H9 (cell line): ENCODE data around the gene FALEC. TPM values are rescaled to one million over a fixed set of nuclear protein-coding genes. Genes with fewer than 3 reads are reported as not detected.

Source experiments
- DNase-seq: peaks from one replicate; pipeline ENCODE4 v3.0.0-alpha.2; 2017
- H2AFZ ChIP-seq: one replicate; pipeline ENCODE4 v1.6.1; 2013; ENCODE audit warnings: mild to moderate bottlenecking, low read length, control low read depth, moderate library complexity
- H2AK5ac ChIP-seq: 2 replicates; pipeline ENCODE4 v1.6.1; 2013; ENCODE audit warnings: low read length, control low read depth, mixed read lengths; ENCODE audit not compliant: insufficient read length
- H2BK120ac ChIP-seq: one replicate; pipeline ENCODE4 v1.6.1; 2013; ENCODE audit warnings: low read depth, mild to moderate bottlenecking, low read length, control low read depth, inconsistent platforms; ENCODE audit not compliant: poor library complexity, severe bottlenecking
- H2BK12ac ChIP-seq: 2 replicates; pipeline ENCODE4 v1.6.1; 2013; ENCODE audit warnings: low read length, control low read depth, mixed read lengths, low read depth; ENCODE audit not compliant: insufficient read length
- H2BK15ac ChIP-seq: 2 replicates; pipeline ENCODE4 v1.6.1; 2013; ENCODE audit warnings: low read depth, low read length, control low read depth
- H2BK20ac ChIP-seq: one replicate; pipeline ENCODE4 v1.6.1; 2013; ENCODE audit warnings: low read depth, mild to moderate bottlenecking, low read length, control low read depth, inconsistent platforms; ENCODE audit not compliant: poor library complexity, severe bottlenecking
- H2BK5ac ChIP-seq: 2 replicates; pipeline ENCODE4 v1.6.1; 2013; ENCODE audit warnings: low read length, control low read depth, mixed read lengths; ENCODE audit not compliant: insufficient read length
- H3K14ac ChIP-seq: 2 replicates; pipeline ENCODE4 v1.6.1; 2013; ENCODE audit warnings: low read length, control low read depth; ENCODE audit not compliant: insufficient read depth
- H3K18ac ChIP-seq: 2 replicates; pipeline ENCODE4 v1.6.1; 2013; ENCODE audit warnings: low read depth, mild to moderate bottlenecking, mixed read lengths, low read length, control low read depth; ENCODE audit not compliant: insufficient read length
- H3K23ac ChIP-seq: 2 replicates; pipeline ENCODE4 v1.6.1; 2013; ENCODE audit warnings: low read length, control low read depth, mixed read lengths, low read depth; ENCODE audit not compliant: insufficient read length
- H3K23me2 ChIP-seq: 2 replicates; pipeline ENCODE4 v1.6.1; 2013; ENCODE audit warnings: low read depth, mild to moderate bottlenecking, mixed read lengths, low read length, control low read depth; ENCODE audit not compliant: insufficient read length, poor library complexity, severe bottlenecking
- H3K27ac ChIP-seq: 2 replicates; pipeline ENCODE4 v1.5.1; 2013; ENCODE audit warnings: low read length, control low read depth, mixed read lengths, low read depth; ENCODE audit not compliant: insufficient read length
- H3K27me3 ChIP-seq: 2 replicates; pipeline ENCODE4 v1.6.1; 2013; ENCODE audit warnings: low read length, control low read depth, inconsistent platforms; ENCODE audit not compliant: insufficient read depth
- H3K4ac ChIP-seq: 2 replicates; pipeline ENCODE4 v1.6.1; 2013; ENCODE audit warnings: low read depth, mild to moderate bottlenecking, control low read depth, inconsistent platforms, low read length, moderate library complexity
- H3K4me1 ChIP-seq: 2 replicates; pipeline ENCODE4 v1.6.1; 2013; ENCODE audit warnings: low read length, control low read depth, inconsistent platforms; ENCODE audit not compliant: insufficient read depth
- H3K4me2 ChIP-seq: 2 replicates; pipeline ENCODE4 v1.6.1; 2013; ENCODE audit warnings: low read length, control low read depth, mixed read lengths; ENCODE audit not compliant: insufficient read length, insufficient read depth
- H3K56ac ChIP-seq: 2 replicates; pipeline ENCODE4 v1.6.1; 2013; ENCODE audit warnings: low read depth, mild to moderate bottlenecking, mixed read lengths, low read length, control low read depth; ENCODE audit not compliant: insufficient read length
- H3K79me1 ChIP-seq: 2 replicates; pipeline ENCODE4 v1.6.1; 2013; ENCODE audit warnings: low read depth, mild to moderate bottlenecking, moderate library complexity, low read length, control low read depth, inconsistent platforms; ENCODE audit not compliant: insufficient read depth, poor library complexity, severe bottlenecking
- H3K79me2 ChIP-seq: 2 replicates; pipeline ENCODE4 v1.6.1; 2013; ENCODE audit warnings: low read length, control low read depth, inconsistent platforms; ENCODE audit not compliant: insufficient read depth
- H3K9ac ChIP-seq: 2 replicates; pipeline ENCODE4 v1.6.1; 2013; ENCODE audit warnings: low read length, control low read depth, mixed read lengths; ENCODE audit not compliant: insufficient read length; ENCODE audit errors: extremely low read depth
- H3K9me3 ChIP-seq: one replicate; pipeline ENCODE4 v1.6.1; 2013; ENCODE audit warnings: low read depth, low read length, inconsistent platforms; ENCODE audit not compliant: control insufficient read depth
- H3T11ph ChIP-seq: one replicate; pipeline ENCODE4 v1.6.1; 2013; ENCODE audit warnings: mild to moderate bottlenecking, low read length, control low read depth, inconsistent platforms
- H4K20me1 ChIP-seq: one replicate; pipeline ENCODE4 v1.6.1; 2013; ENCODE audit not compliant: control insufficient read depth, insufficient read length, insufficient read depth
- H4K5ac ChIP-seq: 2 replicates; pipeline ENCODE4 v1.6.1; 2013; ENCODE audit warnings: low read depth, mild to moderate bottlenecking, mixed read lengths, low read length, control low read depth; ENCODE audit not compliant: insufficient read length
- H4K8ac ChIP-seq: replicated peaks from 2 replicates; pipeline ENCODE4 v1.6.1; 2013; ENCODE audit warnings: low read length, control low read depth, mixed read lengths, low read depth; ENCODE audit not compliant: insufficient read length
- H4K91ac ChIP-seq: 2 replicates; pipeline ENCODE4 v1.6.1; 2013; ENCODE audit warnings: low read depth, mild to moderate bottlenecking, moderate library complexity, mixed read lengths, low read length, control low read depth; ENCODE audit not compliant: insufficient read length
- H3K27ac Mint-ChIP-seq, 3 experiments: 2 replicates in 2 of 3; 3 replicates in 1 of 3; pipeline ENCODE4 v1.8.0; 2020 to 2021; ENCODE audit warnings: mixed read lengths in 3 of 3, mild to moderate bottlenecking in 1 of 3, moderate library complexity in 1 of 3
- H3K27me3 Mint-ChIP-seq: 2 replicates; pipeline ENCODE4 v1.8.0; 2021; ENCODE audit warnings: low read depth, mild to moderate bottlenecking, moderate library complexity, mixed read lengths
- H3K36me3 Mint-ChIP-seq, 3 experiments: 2 replicates in 2 of 3; 3 replicates in 1 of 3; pipeline ENCODE4 v1.8.0; 2020 to 2021; ENCODE audit warnings: low read depth in 3 of 3, mixed read lengths in 3 of 3; ENCODE audit not compliant: insufficient read depth in 1 of 3
- H3K4me1 Mint-ChIP-seq, 2 experiments: 2 replicates each; pipeline ENCODE4 v1.8.0; 2020; ENCODE audit warnings: mixed read lengths in 2 of 2
- H3K4me3 Mint-ChIP-seq, 2 experiments: 2 replicates in 1 of 2; 3 replicates in 1 of 2; pipeline ENCODE4 v1.8.0; 2020 to 2021; ENCODE audit warnings: mild to moderate bottlenecking in 2 of 2, mixed read lengths in 2 of 2, moderate library complexity in 1 of 2
- H3K9me3 Mint-ChIP-seq, 2 experiments: 2 replicates in 1 of 2; 3 replicates in 1 of 2; pipeline ENCODE4 v1.8.0; 2020; ENCODE audit warnings: mild to moderate bottlenecking in 2 of 2, mixed read lengths in 2 of 2, moderate library complexity in 1 of 2
- CTCF ChIP-seq: fragments of 200-600 bp; sonication (generic); conservative IDR thresholded peaks from 3 replicates; pipeline ENCODE4 v1.8.0; 2021; ENCODE audit warnings: antibody characterized with exemption, mild to moderate bottlenecking
- WGBS: extraction: QIAGEN DNeasy Blood & Tissue Kit; methylation state at CpG from one replicate; pipeline ENCODE4 v1.1.7; 2013; ENCODE audit warnings: missing lambda C conversion rate, low lambda C conversion rate, mixed read lengths; ENCODE audit not compliant: insufficient read length; ENCODE audit errors: extremely low coverage; 5-methylcytosine and 5-hydroxymethylcytosine counted together
- total RNA-seq: library from RNA; stranded (reverse); gene quantifications from 2 replicates; pipeline ENCODE4 v1.2.1, GENCODE V29; 2021

The FALEC gene
- total RNA-seq, 1 experiment from 2014 or later: not detected

DNA sequence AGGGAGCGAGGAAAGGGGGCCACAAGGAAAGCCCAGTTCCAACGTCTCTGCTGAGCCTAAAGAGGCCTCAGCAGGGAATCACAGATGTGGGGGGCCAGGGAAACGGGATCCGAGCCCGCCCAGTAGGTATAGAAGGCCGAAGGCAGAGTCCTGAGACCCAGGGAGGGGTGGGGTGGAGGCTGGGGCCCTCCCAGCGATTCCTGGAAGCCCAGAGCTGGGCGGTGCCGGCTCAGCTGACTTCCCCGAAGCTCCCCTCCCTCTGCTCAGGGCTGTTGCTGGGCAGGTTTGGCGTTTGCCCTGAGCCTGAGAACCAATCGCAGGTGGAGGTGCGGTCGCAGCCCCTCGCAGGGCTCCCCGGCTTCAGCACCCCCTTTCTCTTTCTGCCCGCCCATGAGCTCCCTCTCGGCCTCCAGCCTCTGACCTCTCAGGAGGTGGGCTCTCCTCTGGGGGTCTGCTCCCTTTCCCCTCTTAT, 46.5 kb downstream of the FALEC start:
- H2BK12ac ChIP-seq: peak overlapping the region; percentile 95
- H3K23me2 ChIP-seq: peaks cover 11% of the 10 kb centered on the region
- H2BK120ac ChIP-seq: no peak overlapping the region
- no peaks in the 10 kb centered on the region for H4K20me1 ChIP-seq
- H3K27me3 Mint-ChIP-seq: no peaks in the 10 kb centered on the region
- peak overlapping the region; percentile 94 for H3K4me2 ChIP-seq
- peak overlapping the region; percentile 89; the same call in 1 of the 2 replicates for H3K4ac ChIP-seq
- peaks cover 4% of the 10 kb centered on the region for H3K79me1 ChIP-seq
- no peak overlapping the region for H3T11ph ChIP-seq
- H3K27ac Mint-ChIP-seq: peak overlapping the region; percentile 99 to 100 (median 99)
- H3K4me1 Mint-ChIP-seq: peaks cover 44 to 47% of the 10 kb centered on the region in 2 experiments
- H3K9me3 Mint-ChIP-seq: no peaks in the 10 kb centered on the region; a peak in 1 of 5 replicates
- H3K79me2 ChIP-seq: peaks cover 4% of the 10 kb centered on the region; the same call in 1 of the 2 replicates
- H4K8ac ChIP-seq: no peak overlapping the region
- no peak overlapping the region for H2BK15ac ChIP-seq
- H3K36me3 Mint-ChIP-seq: no peaks in the 10 kb centered on the region; a peak in 1 of 7 replicates
- peaks cover 10% of the 10 kb centered on the region for H3K4me1 ChIP-seq
- H3K4me3 Mint-ChIP-seq: peak overlapping the region; percentile 72 to 90
- peak overlapping the region; percentile 37 for H3K56ac ChIP-seq
- no peak for TF ChIP-seq CTCF
- peak overlapping the region; percentile 44 for H4K5ac ChIP-seq
- no CpG with 5 or more reads among the region's 18 CpGs for WGBS
- H3K27me3 ChIP-seq: no peaks in the 10 kb centered on the region
- H4K91ac ChIP-seq: peak overlapping the region; percentile 94
- peak overlapping the region; percentile 95 for H2BK5ac ChIP-seq
- no peak overlapping the region for H2BK20ac ChIP-seq
- H3K23ac ChIP-seq: no peak overlapping the region
- H3K18ac ChIP-seq: peak overlapping the region; percentile 87
- H3K9me3 ChIP-seq: no peaks in the 10 kb centered on the region
- no peak overlapping the region for H2AFZ ChIP-seq
- H3K14ac ChIP-seq: peak overlapping the region; percentile 95
- peak overlapping the region; percentile 93 for H3K9ac ChIP-seq
- peak; percentile 94 for DNase-seq
- H2AK5ac ChIP-seq: peak overlapping the region; percentile 35
- peak overlapping the region; percentile 97 for H3K27ac ChIP-seq
